H1 (cell line): ENCODE measurements around the gene SLC25A21. TPM values are rescaled to one million over a fixed set of nuclear protein-coding genes. Genes with fewer than 3 reads are reported as not detected.

ENCODE experiments used
- CTCF ChIA-PET: fragments of 300-600 bp; sonication (Branson Sonifier 250); formaldehyde crosslinking; loops from one replicate; lab custom pipeline; 2021; ENCODE audit not compliant: partially characterized antibody; lab: Charles Lee
- POLR2A ChIA-PET: fragments of 300-600 bp; sonication (Branson Sonifier 250); formaldehyde crosslinking; loops from one replicate; lab custom pipeline; 2021; ENCODE audit warnings: inconsistent platforms; ENCODE audit not compliant: partially characterized antibody; lab: Charles Lee
- DNase-seq, 2 experiments: peaks; one replicate each; pipeline versions ENCODE4 v3.0.0 to v3.0.0-alpha.2; 2010 to 2022; ENCODE audit warnings: low spot score in 2 of 2, low read depth in 1 of 2, mixed read lengths in 1 of 2
- FAIRE-seq: peaks from 2 replicates; lab custom pipeline; 2011; peaks lifted over from hg19 to GRCh38; lab: Jason Lieb, UNC
- H2AFZ ChIP-seq: 2 replicates; pipeline ENCODE4 v1.8.1; 2012; ENCODE audit warnings: low read length, inconsistent platforms
- H2AK5ac ChIP-seq: 2 replicates; pipeline ENCODE4 v1.6.1; 2013; ENCODE audit warnings: low read depth, low read length
- H2BK120ac ChIP-seq: replicated peaks from 2 replicates; pipeline ENCODE3; 2013; ENCODE audit warnings: low read depth, low read length, inconsistent platforms
- H2BK12ac ChIP-seq: 2 replicates; pipeline ENCODE4 v1.6.1; 2013; ENCODE audit warnings: low read depth, low read length
- H2BK15ac ChIP-seq: 2 replicates; pipeline ENCODE4 v1.6.1; 2013; ENCODE audit warnings: low read length
- H2BK20ac ChIP-seq: 2 replicates; pipeline ENCODE4 v1.6.1; 2013; ENCODE audit warnings: low read length
- H2BK5ac ChIP-seq: 2 replicates; pipeline ENCODE4 v1.6.1; 2013; ENCODE audit warnings: low read depth, low read length
- H3K14ac ChIP-seq: 2 replicates; pipeline ENCODE4 v1.6.1; 2013; ENCODE audit warnings: inconsistent platforms; ENCODE audit not compliant: insufficient read length
- H3K18ac ChIP-seq: 2 replicates; pipeline ENCODE4 v1.6.1; 2013; ENCODE audit warnings: low read length; ENCODE audit errors: extremely low read depth
- H3K23ac ChIP-seq: 2 replicates; pipeline ENCODE4 v1.6.1; 2013; ENCODE audit warnings: inconsistent platforms; ENCODE audit not compliant: insufficient read length
- H3K23me2 ChIP-seq: 2 replicates; pipeline ENCODE4 v1.6.1; 2013; ENCODE audit warnings: low read depth, low read length
- H3K27ac ChIP-seq: 2 replicates; pipeline ENCODE4 v1.6.1; 2011; ENCODE audit warnings: low read depth, low read length, inconsistent platforms
- H3K27me3 ChIP-seq, 4 experiments: replicated peaks in 1 of 4; 1 replicate in 1 of 4; 2 replicates in 3 of 4; pipeline versions ENCODE4 v1.6.1 to v1.8.1; 2011 to 2013; ENCODE audit warnings: low read length in 3 of 4, mild to moderate bottlenecking in 3 of 4, inconsistent platforms in 2 of 4, mixed read lengths in 2 of 4, moderate library complexity in 1 of 4; ENCODE audit not compliant: control insufficient read depth in 3 of 4, insufficient read depth in 3 of 4; ENCODE audit errors: extremely low read depth in 1 of 4
- H3K36me3 ChIP-seq, 4 experiments: 2 replicates each; pipeline versions ENCODE4 v1.6.1 to v1.8.1; 2011 to 2013; ENCODE audit warnings: mild to moderate bottlenecking in 4 of 4, low read length in 3 of 4, moderate library complexity in 2 of 4, control low read depth in 1 of 4, inconsistent platforms in 1 of 4; ENCODE audit not compliant: insufficient read depth in 4 of 4, control insufficient read depth in 2 of 4
- H3K4ac ChIP-seq: replicated peaks from 2 replicates; pipeline ENCODE3; 2013; ENCODE audit warnings: low read length, low read depth, mixed read lengths, inconsistent platforms; ENCODE audit not compliant: insufficient read length
- H3K4me1 ChIP-seq, 4 experiments: replicated peaks in 1 of 4; 1 replicate in 1 of 4; 2 replicates in 3 of 4; pipeline versions ENCODE4 v1.6.1 to v1.8.1; 2011 to 2013; ENCODE audit warnings: low read length in 3 of 4, inconsistent platforms in 2 of 4, mixed read lengths in 1 of 4; ENCODE audit not compliant: insufficient read depth in 4 of 4, control insufficient read depth in 3 of 4
- H3K4me2 ChIP-seq, 2 experiments: 2 replicates each; pipeline versions ENCODE4 v1.6.1 to v1.8.1; 2011 to 2013; ENCODE audit warnings: low read depth in 2 of 2, low read length in 2 of 2, control low read depth in 1 of 2, inconsistent platforms in 1 of 2, mild to moderate bottlenecking in 1 of 2; ENCODE audit not compliant: insufficient read depth in 1 of 2
- H3K4me3 ChIP-seq, 4 experiments: fragments of 200-600, 300-600 bp in 1 of 4; sonication (generic), shearing (Covaris generic), sonication (Bioruptor Twin) in 1 of 4; 2 replicates each; pipeline versions ENCODE4 v1.5.1 to v1.8.1; 2011 to 2016; ENCODE audit warnings: low read length in 4 of 4, low read depth in 3 of 4, control low read depth in 2 of 4, inconsistent platforms in 2 of 4, mild to moderate bottlenecking in 2 of 4, mixed read lengths in 1 of 4, moderate library complexity in 1 of 4; ENCODE audit not compliant: insufficient read depth in 2 of 4; ENCODE audit errors: extremely low read depth in 1 of 4
- H3K56ac ChIP-seq: replicated peaks from 2 replicates; pipeline ENCODE3; 2013; ENCODE audit warnings: low read depth, mild to moderate bottlenecking, mixed read lengths, low read length, inconsistent platforms; ENCODE audit not compliant: insufficient read length
- H3K79me1 ChIP-seq: 2 replicates; pipeline ENCODE4 v1.6.1; 2013; ENCODE audit warnings: low read depth, low read length, control low read depth
- H3K79me2 ChIP-seq, 2 experiments: 2 replicates each; pipeline versions ENCODE4 v1.6.1 to v1.8.1; 2012 to 2013; ENCODE audit warnings: low read length in 2 of 2, mild to moderate bottlenecking in 2 of 2, inconsistent platforms in 1 of 2; ENCODE audit not compliant: insufficient read depth in 2 of 2, control insufficient read depth in 1 of 2
- H3K9ac ChIP-seq, 4 experiments: replicated peaks in 1 of 4; 1 replicate in 1 of 4; 2 replicates in 3 of 4; pipeline versions ENCODE4 v1.6.1 to v1.8.1; 2011 to 2013; ENCODE audit warnings: low read depth in 3 of 4, low read length in 3 of 4, control low read depth in 2 of 4, mild to moderate bottlenecking in 2 of 4, moderate library complexity in 2 of 4, inconsistent platforms in 1 of 4; ENCODE audit errors: extremely low read depth in 1 of 4
- H3K9me3 ChIP-seq, 2 experiments: 2 replicates each; pipeline versions ENCODE4 v1.6.1 to v1.8.1; 2012 to 2013; ENCODE audit warnings: mild to moderate bottlenecking in 2 of 2, moderate library complexity in 2 of 2, control low read depth in 1 of 2, inconsistent platforms in 1 of 2, low read depth in 1 of 2, low read length in 1 of 2, mixed read lengths in 1 of 2; ENCODE audit not compliant: insufficient read depth in 2 of 2
- H4K20me1 ChIP-seq, 2 experiments: replicated peaks in 1 of 2; 2 replicates each; pipeline versions ENCODE3 to v1.8.1; 2011 to 2013; ENCODE audit warnings: inconsistent platforms in 2 of 2, low read length in 2 of 2, mild to moderate bottlenecking in 1 of 2; ENCODE audit not compliant: insufficient read depth in 2 of 2, control insufficient read depth in 1 of 2
- H4K5ac ChIP-seq: 2 replicates; pipeline ENCODE4 v1.6.1; 2013; ENCODE audit warnings: low read length, low read depth, mixed read lengths, inconsistent platforms; ENCODE audit not compliant: insufficient read length
- H4K8ac ChIP-seq: 2 replicates; pipeline ENCODE4 v1.8.0; 2013; ENCODE audit warnings: mild to moderate bottlenecking, moderate library complexity, low read length, inconsistent platforms; ENCODE audit not compliant: insufficient read depth; ENCODE audit errors: extremely low read depth
- H4K91ac ChIP-seq: replicated peaks from 2 replicates; pipeline ENCODE3; 2013; ENCODE audit warnings: low read length, mixed read lengths, inconsistent platforms; ENCODE audit not compliant: insufficient read length
- CEBPB ChIP-seq: IDR thresholded peaks from 2 replicates; pipeline ENCODE4 v1.6.1; 2012; ENCODE audit warnings: low read depth, low read length
- CHD2 ChIP-seq: IDR thresholded peaks from 2 replicates; pipeline ENCODE4 v1.6.1; 2012; ENCODE audit warnings: low read length, improper control_type of control experiment
- CTBP2 ChIP-seq: IDR thresholded peaks from 2 replicates; pipeline ENCODE4 v1.7.0; 2011; ENCODE audit warnings: borderline replicate concordance, mild to moderate bottlenecking, moderate library complexity, mixed read lengths, low read length; ENCODE audit not compliant: insufficient read depth, insufficient read length
- EP300 ChIP-seq, 2 experiments: IDR thresholded peaks; 1 replicate in 1 of 2; 2 replicates in 1 of 2; pipeline ENCODE4 v1.6.1; 2011 to 2012; ENCODE audit warnings: low read depth in 2 of 2, low read length in 2 of 2, mild to moderate bottlenecking in 2 of 2, borderline replicate concordance in 1 of 2, inconsistent platforms in 1 of 2, moderate library complexity in 1 of 2
- GABPA ChIP-seq: IDR thresholded peaks from 2 replicates; pipeline ENCODE4 v1.6.1; 2011; ENCODE audit warnings: mild to moderate bottlenecking, low read length, moderate library complexity, borderline replicate concordance; ENCODE audit not compliant: insufficient read depth
- HDAC6 ChIP-seq: IDR thresholded peaks from one replicate; pipeline ENCODE4 v1.7.1; 2012; ENCODE audit warnings: low read depth, mild to moderate bottlenecking, inconsistent platforms, low read length, moderate library complexity
- JUND ChIP-seq: IDR thresholded peaks from 2 replicates; pipeline ENCODE4 v1.6.1; 2011; ENCODE audit warnings: mild to moderate bottlenecking, improper control_type of control experiment, low read length
- KDM1A ChIP-seq: fragments of 200-600, 300-600 bp; sonication (generic); IDR thresholded peaks from 2 replicates; pipeline ENCODE4 v1.7.1; 2016; ENCODE audit warnings: mild to moderate bottlenecking, low read length, borderline replicate concordance
- RAD21 ChIP-seq, 2 experiments: IDR thresholded peaks in 1 of 2; conservative IDR thresholded peaks in 1 of 2; 2 replicates each; pipeline ENCODE4 v1.6.1; 2011; ENCODE audit warnings: low read depth in 2 of 2, low read length in 2 of 2, improper control_type of control experiment in 1 of 2, inconsistent platforms in 1 of 2, mild to moderate bottlenecking in 1 of 2, moderate library complexity in 1 of 2
- SIX5 ChIP-seq: IDR thresholded peaks from 2 replicates; pipeline ENCODE4 v1.6.1; 2011; ENCODE audit warnings: mild to moderate bottlenecking, low read depth, low read length
- SRF ChIP-seq: IDR thresholded peaks from 2 replicates; pipeline ENCODE4 v1.6.1; 2011; ENCODE audit warnings: mild to moderate bottlenecking, low read depth, low read length, moderate library complexity
- TCF12 ChIP-seq: IDR thresholded peaks from 2 replicates; pipeline ENCODE4 v1.6.1; 2011; ENCODE audit warnings: low read depth, mild to moderate bottlenecking, low read length
- ZNF274 ChIP-seq: IDR thresholded peaks from 2 replicates; pipeline ENCODE4 v1.7.0; 2012; ENCODE audit warnings: low read length, borderline replicate concordance; ENCODE audit errors: extremely low read depth
- WGBS, 2 experiments: shearing (Covaris generic) in 1 of 2; methylation state at CpG; one replicate each; pipeline versions ENCODE4 v1.1.6 to v1.1.7; 2013 to 2015; ENCODE audit warnings: low lambda C conversion rate in 2 of 2, mixed read lengths in 2 of 2, inconsistent platforms in 1 of 2, low coverage in 1 of 2, missing lambda C conversion rate in 1 of 2; ENCODE audit not compliant: insufficient replicate concordance in 2 of 2, insufficient coverage in 1 of 2, insufficient read length in 1 of 2; ENCODE audit errors: extremely low coverage in 1 of 2, missing lambda C conversion rate in 1 of 2; 5-methylcytosine and 5-hydroxymethylcytosine counted together
- polyA plus RNA-seq, 7 experiments: library from polyadenylated mRNA; depleted of rRNA in 3 of 7; stranded (reverse) in 5 of 7; unstranded in 2 of 7; fragments of >200 nt in 5 of 7; fragments of 200-250 nt in 2 of 7; gene quantifications; 1 replicate in 5 of 7; 2 replicates in 1 of 7; 4 replicates in 1 of 7; pipeline versions ENCODE4 v1.2.1 to v1.2.3, GENCODE V29; 2011 to 2013; ENCODE audit warnings: missing spikeins in 2 of 7, mixed read lengths in 2 of 7
- total RNA-seq: library from RNA; stranded (reverse); fragmentation: NEBNext Ultra II Directional; extraction: Animal tissue kit (Norgen Biotek cat#: 25700); gene quantifications from 2 replicates; pipeline ENCODE4 v1.2.1, GENCODE V29; 2021

SLC25A21 gene
- total and polyA plus RNA-seq, 2 of the 8 experiments (the other 6 are each of a cell fraction or from before 2014, with no cell fraction given): 6.9 to 15.7 TPM

- H3K4me2 ChIP-seq: no peak overlapping the region
- peaks cover 10 to 14% of the 10 kb centered on the region in 2 experiments for H3K9me3 ChIP-seq
- no peaks in the 10 kb centered on the region for H4K20me1 ChIP-seq
- H3K23me2 ChIP-seq: no peaks in the 10 kb centered on the region
- H3K27me3 ChIP-seq: no peaks in the 10 kb centered on the region
- no peak overlapping the region for H3K18ac ChIP-seq
- H3K4me1 ChIP-seq: no peaks in the 10 kb centered on the region
- H2BK15ac ChIP-seq: no peak overlapping the region
- 86% methylated on average over 2 of the region's 2 CpGs; no CpG with 5 or more reads in 1 of the 2 experiments for WGBS, 2 experiments
- no peak overlapping the region for H3K9ac ChIP-seq
- CTCF ChIA-PET: no interaction called here
- DNase-seq: no peak
- H3K14ac ChIP-seq: no peak overlapping the region
- no peak overlapping the region for H2BK5ac ChIP-seq
- peaks cover 2% of the 10 kb centered on the region; the same call in 1 of the 2 replicates for H3K79me1 ChIP-seq
- H3K56ac ChIP-seq: no peak overlapping the region
- FAIRE-seq: no peak
- H3K79me2 ChIP-seq: no peaks in the 10 kb centered on the region
- H3K23ac ChIP-seq: no peak overlapping the region
- H2AFZ ChIP-seq: no peak overlapping the region
- H3K27ac ChIP-seq: no peak overlapping the region
- TF ChIP-seq CTBP2: no peak
- TF ChIP-seq GABPA: no peak
- TF ChIP-seq TCF12: no peak
- no peak for TF ChIP-seq CHD2
- no peak for TF ChIP-seq ZNF274
- TF ChIP-seq KDM1A: no peak
- no peak for TF ChIP-seq SRF
- no peak for TF ChIP-seq HDAC6
- no peak for TF ChIP-seq CEBPB
- TF ChIP-seq JUND: no peak
- TF ChIP-seq EP300 (IDR thresholded peaks at IDR 0.05; ENCODE audit: borderline replicate concordance in 1 of 2, low read depth in 2 of 2, low read length in 2 of 2): no peak
- no peak for TF ChIP-seq SIX5
- no peak for TF ChIP-seq RAD21 (IDR thresholded peaks at IDR 0.05 in 1 of 2, conservative IDR thresholded peaks at IDR 0.05 in 1 of 2; ENCODE audit: low read depth in 2 of 2, low read length in 2 of 2)
- no peak overlapping the region for H2BK12ac ChIP-seq
- no peak overlapping the region for H3K4me3 ChIP-seq
- H4K91ac ChIP-seq: no peak overlapping the region
- POLR2A ChIA-PET: no interaction called here
- H4K8ac ChIP-seq: no peak overlapping the region
- no peak overlapping the region for H2AK5ac ChIP-seq
- no peak overlapping the region for H4K5ac ChIP-seq
- no peak overlapping the region for H2BK20ac ChIP-seq
- H3K36me3 ChIP-seq: no peaks in the 10 kb centered on the region
- no peak overlapping the region for H2BK120ac ChIP-seq
- no peak overlapping the region for H3K4ac ChIP-seq
These were observed 271.6 kb downstream of the SLC25A21 start for GRCh38 chr14:36900846-36901245.
